Measurements from ENCODE around the gene GOLGA8R. TPM values are rescaled to one million over a fixed set of nuclear protein-coding genes. Genes with fewer than 3 reads are reported as not detected.

The GOLGA8R gene
- total RNA-seq, result 0.57 and 2.3 TPM in 2 replicates

DNA sequence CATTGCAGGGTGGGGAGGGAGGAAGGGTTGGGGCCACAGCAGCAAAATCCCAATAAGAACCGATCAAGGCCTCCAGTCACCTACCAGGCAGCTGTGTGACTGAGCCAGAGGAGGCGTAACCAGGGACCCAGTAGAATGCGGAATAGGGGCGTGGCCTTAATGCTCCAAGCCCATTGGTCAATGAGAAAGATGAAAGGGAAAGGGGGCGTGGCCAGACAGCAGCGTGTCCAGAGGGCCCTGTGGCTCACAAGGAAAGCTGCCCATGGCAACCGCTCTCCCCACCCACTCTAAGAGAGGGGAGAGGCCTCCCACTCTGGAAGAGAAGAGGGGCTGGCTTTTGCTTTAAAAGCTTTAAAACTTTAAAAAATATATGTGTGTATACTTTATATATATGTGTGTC lies at the start of gene GOLGA8R:
Gene GOLGA8R (minus strand): TSS at position 101 of the 400 bp plus-strand sequence. CDS start 98 bp downstream, at position 3.

GRCh38 chr15:30392766-30393663 lies 21.0 kb downstream of the GOLGA8R start, which contains the start of gene CHRFAM7A:
Gene CHRFAM7A, minus strand, starts transcription at chr15:30393540. Its CDS starts 10,189 bp downstream, at chr15:30383351.

Small RNAs within 50 kb of the gene (small RNA-seq; reads per million reads assigned to genes)
- gene AC019322.2, result not detected
- not detected for gene RF00019
- not detected for gene RF00096
- gene RN7SL196P, result not detected

Other genes starting within 250 kb of the GOLGA8R start
- 1.6 and 3.3 TPM in 2 replicates for gene CHRFAM7A, start 20.7 kb downstream of the GOLGA8R start, total RNA-seq
- gene GOLGA8Q, start 137.8 kb upstream of the GOLGA8R start, total RNA-seq, result 0.33 and 0.48 TPM in 2 replicates
- 0.76 and 0.98 TPM in 2 replicates for gene GOLGA8H, start 189.8 kb upstream of the GOLGA8R start, total RNA-seq

Measured in vein endothelial cell (primary cell).